BE2C (cell line): Measurements from ENCODE around the gene SLC39A3.

ENCODE experiments used
- DNase-seq: peaks from one replicate; pipeline ENCODE4 v3.0.0-alpha.2; 2020
- H3K27me3 ChIP-seq: fragments of 250-450 bp; sonication (Bioruptor Pico); 2 replicates; pipeline ENCODE4 v1.5.1; 2020; ENCODE audit warnings: mild to moderate bottlenecking
- H3K36me3 ChIP-seq: fragments of 250-450 bp; sonication (Bioruptor Pico); 2 replicates; pipeline ENCODE4 v1.5.1; 2020; ENCODE audit warnings: mild to moderate bottlenecking
- H3K4me1 ChIP-seq: fragments of 250-450 bp; sonication (Bioruptor Pico); 2 replicates; pipeline ENCODE4 v1.5.1; 2020
- H3K4me3 ChIP-seq: 2 replicates; pipeline ENCODE4 v1.5.1; 2011; ENCODE audit warnings: low read depth, low read length
- H3K9me3 ChIP-seq: fragments of 250-450 bp; sonication (Bioruptor Pico); 2 replicates; pipeline ENCODE4 v1.5.1; 2020
- TF ChIP-seq, protein P1 (sequence below): IDR thresholded peaks from 2 replicates; pipeline ENCODE4 v1.5.1; 2012; ENCODE audit warnings: mild to moderate bottlenecking, low read depth, low read length

SLC39A3 gene

DNA sequence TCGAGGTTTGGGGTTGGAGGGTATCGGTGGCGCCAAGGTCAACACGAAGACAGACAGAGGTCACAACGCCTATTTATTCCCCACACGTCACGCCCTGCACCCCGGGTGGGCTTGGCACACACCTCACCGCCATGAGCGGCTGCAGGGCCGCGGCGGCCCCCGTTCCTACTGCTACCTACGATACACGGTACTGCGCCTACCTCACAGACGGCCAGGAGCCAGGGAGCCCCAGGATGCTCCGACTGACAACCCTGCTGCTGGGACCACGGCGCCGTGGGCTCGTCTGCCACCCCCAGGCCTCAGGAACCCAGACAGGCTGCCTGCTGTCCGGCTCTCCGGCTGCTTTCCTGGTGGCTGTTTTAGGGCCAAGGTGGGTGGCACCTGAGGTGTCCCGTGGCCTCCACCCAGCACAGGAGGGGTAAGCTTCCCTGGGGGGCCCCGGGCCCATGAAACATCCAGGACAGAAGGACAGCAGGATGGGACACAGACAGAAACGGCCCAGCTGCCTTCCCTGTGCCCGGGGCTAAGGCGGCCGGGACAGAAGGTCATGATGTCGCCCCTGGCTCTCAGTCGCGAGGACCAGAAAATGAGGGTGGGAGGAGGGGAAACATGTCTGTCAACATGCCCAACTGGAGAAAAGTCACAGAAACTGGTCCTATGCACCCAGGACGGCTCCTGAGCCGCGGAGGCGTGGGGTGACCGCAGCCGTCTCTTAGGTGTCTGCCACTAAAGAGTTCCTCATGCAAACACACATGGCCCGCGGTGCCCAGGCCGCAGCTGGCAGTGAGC, 15.0 kb upstream of the SLC39A3 start:
- no peak for DNase-seq
- TF ChIP-seq, protein P1, sequence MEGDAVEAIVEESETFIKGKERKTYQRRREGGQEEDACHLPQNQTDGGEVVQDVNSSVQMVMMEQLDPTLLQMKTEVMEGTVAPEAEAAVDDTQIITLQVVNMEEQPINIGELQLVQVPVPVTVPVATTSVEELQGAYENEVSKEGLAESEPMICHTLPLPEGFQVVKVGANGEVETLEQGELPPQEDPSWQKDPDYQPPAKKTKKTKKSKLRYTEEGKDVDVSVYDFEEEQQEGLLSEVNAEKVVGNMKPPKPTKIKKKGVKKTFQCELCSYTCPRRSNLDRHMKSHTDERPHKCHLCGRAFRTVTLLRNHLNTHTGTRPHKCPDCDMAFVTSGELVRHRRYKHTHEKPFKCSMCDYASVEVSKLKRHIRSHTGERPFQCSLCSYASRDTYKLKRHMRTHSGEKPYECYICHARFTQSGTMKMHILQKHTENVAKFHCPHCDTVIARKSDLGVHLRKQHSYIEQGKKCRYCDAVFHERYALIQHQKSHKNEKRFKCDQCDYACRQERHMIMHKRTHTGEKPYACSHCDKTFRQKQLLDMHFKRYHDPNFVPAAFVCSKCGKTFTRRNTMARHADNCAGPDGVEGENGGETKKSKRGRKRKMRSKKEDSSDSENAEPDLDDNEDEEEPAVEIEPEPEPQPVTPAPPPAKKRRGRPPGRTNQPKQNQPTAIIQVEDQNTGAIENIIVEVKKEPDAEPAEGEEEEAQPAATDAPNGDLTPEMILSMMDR = no peak
- Histone ChIP-seq H3K36me3 (peaks cover 57% of the 10 kb centered on the region), H3K27me3 (no peaks in the 10 kb centered on the region), H3K4me3 (no peak overlapping the region), H3K9me3 (no peaks in the 10 kb centered on the region), H3K4me1 (no peaks in the 10 kb centered on the region)

DNA sequence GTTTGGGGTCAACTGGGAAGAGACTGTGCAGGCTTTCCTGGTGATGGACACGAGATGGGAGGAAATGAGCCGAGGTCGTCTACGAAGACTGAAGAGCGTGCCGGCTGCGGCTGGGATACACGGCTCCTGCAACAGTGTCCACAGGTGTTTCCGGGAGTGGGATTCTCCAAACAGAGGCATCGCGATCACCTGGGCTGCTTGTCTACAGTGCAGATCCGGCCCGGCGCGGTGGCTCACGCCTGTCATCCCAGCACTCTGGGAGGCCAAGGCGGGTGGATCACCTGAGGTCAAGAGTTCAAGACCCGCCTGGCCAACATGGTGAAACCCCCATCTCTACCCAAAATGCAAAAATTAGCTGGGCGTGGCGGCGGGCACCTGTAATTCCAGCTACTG, 11.6 kb upstream of the SLC39A3 start:
- Histone ChIP-seq H3K4me1 (no peaks in the 10 kb centered on the region), H3K36me3 (peaks cover 25% of the 10 kb centered on the region), H3K27me3 (no peaks in the 10 kb centered on the region), H3K9me3 (no peaks in the 10 kb centered on the region), H3K4me3 (no peak overlapping the region)
- TF ChIP-seq, protein P1 = no peak
- DNase-seq = no peak

DNA sequence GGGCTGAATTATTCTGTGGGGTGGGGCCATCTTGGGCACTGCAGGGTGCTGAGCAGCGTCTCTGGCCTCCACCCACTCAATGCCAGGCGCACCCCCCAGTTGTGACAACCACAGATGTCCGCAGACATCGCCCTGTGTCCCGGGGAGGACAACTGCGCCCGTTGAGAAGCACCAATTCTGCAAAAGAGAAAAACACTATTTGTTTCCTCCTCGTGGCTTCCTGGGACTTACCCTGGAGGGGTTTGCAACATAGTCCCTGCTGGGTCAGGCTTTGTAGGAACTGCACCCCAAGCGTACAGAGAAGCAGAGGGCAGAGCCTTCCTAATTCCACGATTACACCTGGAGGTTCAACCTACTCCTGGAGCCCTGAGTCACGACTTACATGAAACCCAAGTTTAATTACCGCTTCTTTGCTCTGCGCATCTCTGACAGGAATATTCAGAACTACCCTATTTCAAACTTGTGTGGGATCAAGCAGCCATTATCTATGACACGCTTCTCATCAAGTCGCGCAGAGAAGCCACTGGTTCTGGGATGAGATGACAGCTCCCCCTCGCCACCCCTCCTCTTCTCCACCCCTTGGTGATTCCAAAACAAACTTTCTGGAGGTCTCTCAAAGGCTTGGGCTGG, 11.1 kb upstream of the SLC39A3 start:
- H3K36me3 ChIP-seq = peaks cover 25% of the 10 kb centered on the region
- H3K4me3 ChIP-seq = no peak overlapping the region
- H3K9me3 ChIP-seq = no peaks in the 10 kb centered on the region
- H3K4me1 ChIP-seq = no peaks in the 10 kb centered on the region
- TF ChIP-seq, protein P1 = no peak
- no peaks in the 10 kb centered on the region for H3K27me3 ChIP-seq
- DNase-seq = no peak

DNA sequence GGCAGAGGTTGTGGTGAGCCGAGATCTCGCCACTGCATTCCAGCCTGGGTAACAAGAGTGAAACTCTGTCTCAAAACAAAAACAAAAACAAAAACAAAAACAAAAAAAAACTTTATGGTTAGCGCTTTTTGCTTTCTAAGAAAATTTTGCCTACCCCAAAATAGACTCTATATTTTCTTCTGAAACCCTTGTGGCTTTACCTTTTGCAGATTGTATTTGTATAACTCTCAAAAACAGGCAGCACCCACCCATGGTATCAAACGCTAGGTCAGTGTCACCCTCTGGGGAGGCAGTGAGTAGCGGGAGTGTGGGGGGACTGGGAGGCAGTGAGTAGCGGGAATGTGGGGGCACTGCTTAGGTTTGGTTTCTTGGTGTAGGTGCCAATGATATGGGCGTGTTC, 7.5 kb upstream of the SLC39A3 start:
- TF ChIP-seq, protein P1 = no peak
- DNase-seq = no peak
- H3K4me1 ChIP-seq = no peaks in the 10 kb centered on the region
- no peak overlapping the region for H3K4me3 ChIP-seq
- no peaks in the 10 kb centered on the region for H3K9me3 ChIP-seq
- H3K36me3 ChIP-seq = no peaks in the 10 kb centered on the region
- H3K27me3 ChIP-seq = no peaks in the 10 kb centered on the region; the same call in 1 of the 2 replicates

DNA sequence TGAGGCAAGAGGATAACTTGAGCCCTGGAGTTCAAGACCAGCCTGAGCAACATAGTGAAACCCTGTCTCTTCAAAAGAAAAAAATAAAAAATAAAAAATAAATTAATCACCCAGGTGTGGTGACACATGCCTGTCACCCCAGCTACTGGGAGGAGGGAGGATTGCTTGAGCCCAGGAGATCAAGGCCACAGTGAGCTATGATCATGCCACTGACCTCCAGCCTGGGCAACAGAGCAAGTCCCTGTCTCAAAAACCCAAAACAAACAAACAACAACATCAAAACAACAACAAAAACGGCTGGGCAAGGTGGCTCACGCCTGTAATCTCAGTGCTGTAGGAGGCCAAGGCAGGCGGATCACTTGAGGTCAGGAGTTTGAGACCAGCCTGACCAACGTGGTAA, 4.3 kb upstream of the SLC39A3 start:
- H3K27me3 ChIP-seq = no peaks in the 10 kb centered on the region; the same call in 1 of the 2 replicates
- H3K9me3 ChIP-seq = no peaks in the 10 kb centered on the region
- DNase-seq = no peak
- no peaks in the 10 kb centered on the region for H3K36me3 ChIP-seq
- H3K4me3 ChIP-seq = no peak overlapping the region
- no peaks in the 10 kb centered on the region for H3K4me1 ChIP-seq
- TF ChIP-seq, protein P1 = no peak

DNA sequence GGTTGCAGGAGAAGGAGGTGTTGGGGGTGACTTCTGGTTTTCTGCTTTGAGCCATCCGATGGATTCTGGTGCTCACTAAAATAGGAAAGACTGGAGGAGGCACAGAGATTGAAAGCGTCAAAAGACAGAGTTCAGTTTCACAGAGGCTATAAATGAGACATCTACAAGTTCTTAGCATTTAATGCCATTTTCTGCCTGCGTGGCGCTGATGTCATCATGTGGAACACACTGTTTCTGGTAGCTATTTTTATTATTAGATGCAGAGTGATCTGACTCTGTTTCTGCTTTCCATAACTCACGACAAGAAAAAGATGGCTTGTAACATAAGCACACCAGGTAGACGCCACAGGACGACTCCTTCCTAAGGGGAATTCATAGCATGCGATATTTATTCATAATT, 3.3 kb upstream of the SLC39A3 start:
- Histone ChIP-seq H3K9me3 (no peaks in the 10 kb centered on the region), H3K4me3 (no peak overlapping the region), H3K36me3 (no peaks in the 10 kb centered on the region), H3K4me1 (no peaks in the 10 kb centered on the region), H3K27me3 (no peaks in the 10 kb centered on the region; the same call in 1 of the 2 replicates)
- TF ChIP-seq, protein P1 = no peak
- no peak for DNase-seq
